Hematopoietic multipotent progenitor cell (in vitro differentiated cells): ENCODE results near the gene CD274. TPM values are rescaled to one million over a fixed set of nuclear protein-coding genes. Genes with fewer than 3 reads are reported as not detected.
"Not testable (repeated sequence)": the region's sequence is repeated elsewhere in the genome, so short reads cannot be mapped to it uniquely, and the experiment has no call there.

ENCODE experiments used
- DNase-seq, 3 donors: peaks; one replicate each; pipeline ENCODE4 v3.0.0-alpha.2; 2011 to 2015; ENCODE audit warnings: low read depth in 2 of 3, low spot score in 2 of 3
- total RNA-seq: library from RNA; depleted of rRNA; stranded (reverse); fragments of >200 nt; gene quantifications from one replicate; pipeline ENCODE4 v1.2.3, GENCODE V29; 2012

Gene CD274
- total RNA-seq, 1 donor = 0.27 TPM

DNA sequence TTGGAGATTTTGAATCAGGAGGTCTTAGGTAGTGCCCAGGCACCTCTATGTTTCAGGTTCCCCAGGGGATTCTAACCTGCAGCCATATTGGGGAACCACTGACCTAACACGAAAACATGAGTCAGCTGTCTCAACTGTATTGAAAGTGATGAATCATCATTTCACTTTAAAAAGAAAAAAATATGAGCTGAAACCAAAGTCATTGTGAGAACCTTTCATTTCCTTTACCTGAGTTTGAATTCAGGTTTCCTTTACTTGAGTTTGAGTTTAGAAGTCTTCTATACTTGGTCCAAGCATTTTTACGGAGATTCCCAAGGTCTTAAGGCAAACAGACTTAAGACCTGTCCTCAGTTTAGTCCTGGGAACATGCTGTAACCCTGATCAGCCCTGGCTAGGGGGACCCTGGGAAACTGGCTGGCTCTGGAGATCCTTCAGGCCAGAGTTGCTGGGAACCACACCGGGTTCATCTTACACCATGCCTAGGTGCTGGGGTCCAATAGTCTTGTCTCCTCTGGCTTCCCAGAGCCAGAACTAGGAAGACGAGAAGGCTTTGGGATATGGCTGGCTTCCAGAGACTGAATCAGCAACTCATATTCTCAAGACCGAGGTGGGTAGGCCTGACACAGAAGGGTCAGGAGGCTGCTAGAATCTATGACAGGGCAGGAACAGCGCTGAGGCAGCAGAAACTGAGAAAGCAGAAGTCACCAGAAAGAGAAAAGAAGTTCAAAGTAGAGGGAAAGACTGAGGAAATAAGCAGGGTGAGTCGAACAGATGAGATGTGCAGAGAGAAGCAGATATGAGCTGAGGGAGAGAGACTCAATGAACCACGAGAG is 43.6 kb downstream of the CD274 start:
- DNase-seq = peak in 2 of 3 donors; percentile 76 to 79

DNA sequence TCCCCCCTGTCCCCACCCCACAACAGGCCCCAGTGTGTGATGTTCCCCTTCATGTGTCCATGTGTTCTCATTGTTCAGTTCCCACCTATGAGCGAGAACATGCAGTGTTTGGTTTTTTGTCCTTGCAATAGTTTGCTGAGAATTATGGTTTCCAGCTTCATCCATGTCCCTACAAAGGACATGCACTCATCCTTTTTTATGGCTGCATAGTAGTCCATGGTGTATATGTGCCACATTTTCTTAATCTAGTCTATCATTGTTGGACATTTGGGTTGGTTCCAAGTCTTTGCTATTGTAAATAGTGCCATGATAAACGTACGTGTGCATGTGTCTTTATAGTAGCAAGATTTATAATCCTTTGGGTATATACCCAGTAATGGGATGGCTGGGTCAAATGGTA is 44.4 kb downstream of the CD274 start:
- DNase-seq = not testable (repeated sequence)

DNA sequence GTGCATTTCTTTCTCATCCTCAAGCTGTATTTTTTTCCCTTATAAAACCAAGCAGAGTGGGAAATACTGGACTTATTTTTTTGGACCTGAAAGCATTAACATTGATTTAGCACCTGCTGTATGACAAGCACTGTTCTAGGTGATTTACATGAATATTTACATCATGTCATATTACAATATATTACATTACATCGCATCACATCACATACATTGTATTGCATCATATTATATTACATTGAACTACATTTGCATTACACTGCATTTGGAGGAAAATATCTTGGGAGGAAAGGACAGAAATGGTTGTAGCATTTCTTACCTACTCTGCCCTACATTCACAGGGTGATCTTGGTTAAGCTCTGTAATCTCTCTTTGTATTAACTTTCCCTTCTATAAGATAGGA is 48.8 kb downstream of the CD274 start:
- DNase-seq = no peak

DNA sequence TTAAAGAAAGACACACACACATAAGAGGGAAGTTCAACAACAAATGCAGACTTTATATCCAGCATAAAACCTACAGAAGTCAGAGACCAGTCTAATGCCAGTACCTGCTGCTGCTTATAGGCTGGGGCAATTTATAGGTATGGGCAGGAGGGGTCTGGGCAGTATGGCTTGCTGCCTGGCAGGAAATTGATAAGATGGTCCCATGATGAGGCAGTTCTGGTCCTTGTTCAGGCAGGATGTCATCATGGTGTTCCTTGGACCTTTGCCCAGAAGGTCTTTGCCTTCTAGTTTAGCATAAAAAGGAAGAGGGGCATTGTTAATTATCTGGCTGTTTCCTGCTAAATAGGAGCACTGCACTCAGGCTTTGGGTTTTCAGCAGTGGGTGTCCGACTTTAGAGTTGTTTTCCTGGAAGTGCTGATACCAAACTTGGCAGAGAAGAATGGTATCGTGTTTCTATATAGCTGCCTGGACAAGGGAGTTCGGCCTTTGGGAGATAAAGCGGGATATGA is 49.6 kb downstream of the CD274 start:
- peak in 2 of 3 donors; percentile 94 to 98 for DNase-seq

DNA sequence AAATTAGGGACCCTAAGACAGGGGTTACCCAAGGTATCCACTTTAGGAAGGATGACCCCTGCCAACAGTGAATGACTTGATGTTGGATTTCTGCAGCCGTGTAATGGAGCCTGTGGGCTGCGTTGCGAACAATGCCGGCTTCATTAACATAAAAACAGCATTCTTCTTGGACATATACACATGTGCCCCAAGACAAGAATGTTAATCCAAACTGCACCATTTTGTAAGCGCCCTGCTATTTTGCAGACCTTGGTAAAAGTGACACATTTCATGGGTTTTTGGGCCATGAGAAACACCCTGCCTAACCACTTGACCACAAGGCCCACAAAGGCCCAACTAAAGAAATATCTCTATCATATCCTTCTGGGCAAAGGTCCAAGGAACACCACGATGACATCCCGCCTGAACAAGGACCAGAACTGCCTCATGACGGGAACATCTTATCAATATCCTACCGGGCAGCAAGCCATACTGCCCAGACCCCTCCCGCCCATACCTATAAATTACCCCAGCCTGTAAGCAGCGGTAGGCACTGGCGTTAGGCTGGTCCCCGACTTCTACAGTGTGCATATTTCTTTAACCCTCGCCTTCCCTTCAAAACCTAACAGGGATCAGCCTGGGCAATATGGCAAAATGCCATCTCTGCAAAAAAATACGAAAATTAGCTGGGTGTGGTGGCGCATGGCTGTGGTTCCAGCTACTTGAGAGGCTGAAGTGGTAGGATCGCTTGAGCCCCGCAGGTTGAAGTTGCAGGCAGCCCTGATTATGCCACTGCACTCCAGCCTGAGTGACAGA is 50.3 kb downstream of the CD274 start:
- peak in 2 of 3 donors; percentile 52 to 54 for DNase-seq

DNA sequence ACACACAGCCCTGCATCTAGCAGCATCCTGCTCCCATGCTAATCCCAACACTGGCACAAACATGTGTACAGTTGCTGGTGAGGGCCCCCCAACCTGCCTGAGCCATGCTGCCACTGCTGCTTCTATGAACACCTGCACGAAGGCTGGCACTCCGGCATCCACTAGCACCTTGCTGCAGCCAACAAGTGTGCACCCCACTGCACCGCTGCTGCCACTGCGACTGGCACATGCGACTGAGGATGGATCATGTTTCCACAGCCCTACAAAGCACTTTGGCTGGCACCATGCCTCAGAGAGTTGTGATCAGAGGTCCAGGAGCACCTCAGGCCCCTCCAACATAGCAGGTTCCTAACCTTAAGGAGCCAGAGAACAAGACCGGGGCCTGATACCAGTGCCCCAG is 52.2 kb downstream of the CD274 start:
- DNase-seq = no peak

DNA sequence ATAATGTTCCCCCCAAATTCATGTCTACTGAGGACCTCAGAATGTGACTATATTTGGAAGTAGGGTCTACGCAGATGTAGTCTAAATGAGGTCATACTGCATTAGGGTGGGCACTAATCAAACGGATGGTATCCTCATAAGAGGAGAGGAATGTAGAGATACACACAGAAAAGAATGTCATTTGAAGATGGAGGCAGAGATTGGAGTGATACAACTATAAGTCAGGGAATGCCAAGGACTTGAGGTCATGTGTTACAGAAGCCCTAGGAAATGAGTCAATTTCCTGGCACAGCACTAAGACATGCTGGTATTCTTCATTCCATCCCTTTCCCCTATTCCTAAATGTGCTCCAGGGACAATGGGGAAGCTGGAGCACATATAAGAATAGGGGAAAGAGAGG is 59.2 kb downstream of the CD274 start:
- DNase-seq = no peak

DNA sequence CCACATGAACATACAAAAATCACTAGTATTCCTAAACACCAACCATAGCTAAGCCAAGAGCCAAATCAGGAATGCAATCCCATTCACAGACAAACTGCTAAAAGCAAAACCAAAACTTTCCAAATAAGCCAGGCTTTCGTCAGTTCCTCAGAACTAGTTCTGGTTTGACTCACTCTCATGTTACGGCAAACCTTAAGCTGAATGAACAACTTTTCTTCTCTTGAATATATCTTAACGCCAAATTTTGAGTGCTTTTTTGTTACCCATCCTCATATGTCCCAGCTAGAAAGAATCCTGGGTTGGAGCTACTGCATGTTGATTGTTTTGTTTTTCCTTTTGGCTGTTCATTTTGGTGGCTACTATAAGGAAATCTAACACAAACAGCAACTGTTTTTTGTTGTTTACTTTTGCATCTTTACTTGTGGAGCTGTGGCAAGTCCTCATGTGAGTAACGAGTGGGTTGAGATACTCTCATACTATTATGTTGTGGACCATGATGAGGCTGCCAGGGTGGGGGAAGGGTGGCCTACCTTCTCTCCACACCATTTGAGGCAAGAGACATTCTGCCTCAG is 60.1 kb downstream of the CD274 start, which contains the start of gene PDCD1LG2:
Gene PDCD1LG2 (plus strand): TSS at position 172 of the 572 bp plus-strand sequence. CDS start 12,016 bp downstream, outside the sequence.
- DNase-seq = no peak

DNA sequence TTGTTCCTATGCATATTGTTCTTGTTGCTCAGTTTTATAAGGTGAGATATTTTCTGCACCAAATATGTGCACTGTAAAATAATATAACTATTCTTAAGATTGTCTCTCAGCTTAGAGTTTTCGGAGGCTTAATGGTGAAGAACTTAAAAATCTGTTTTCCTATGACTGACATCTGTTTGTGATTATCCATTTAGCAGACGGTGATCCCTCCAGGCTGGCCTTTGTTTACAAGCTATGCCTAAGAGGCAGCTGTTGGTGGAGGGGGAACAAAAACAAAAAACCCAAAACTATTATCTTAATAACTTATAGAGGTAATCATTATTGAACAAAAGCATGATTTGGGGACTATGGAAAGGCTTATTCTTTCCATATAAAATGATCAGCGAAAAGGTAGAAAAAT is 60.6 kb downstream of the CD274 start:
- DNase-seq = no peak

DNA sequence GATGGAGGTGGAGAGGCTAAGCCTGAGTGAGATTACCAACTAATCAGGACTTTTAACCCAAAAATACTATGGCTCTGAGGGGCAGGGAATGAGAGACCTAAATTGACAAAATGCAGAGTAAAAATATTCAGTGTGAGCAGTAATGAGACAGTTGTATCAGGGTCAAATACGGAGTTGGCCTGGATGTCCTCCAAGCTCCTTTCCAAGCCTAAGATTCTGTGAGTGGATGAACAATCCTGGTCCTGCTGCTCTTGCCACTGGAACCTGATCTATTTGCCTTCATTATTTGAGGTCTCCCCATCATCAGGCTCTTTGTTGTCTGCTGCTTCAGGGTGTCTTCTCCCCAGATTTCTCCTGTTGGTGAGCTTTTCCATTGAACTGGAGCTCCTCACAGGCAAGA is 61.1 kb downstream of the CD274 start:
- DNase-seq = no peak

DNA sequence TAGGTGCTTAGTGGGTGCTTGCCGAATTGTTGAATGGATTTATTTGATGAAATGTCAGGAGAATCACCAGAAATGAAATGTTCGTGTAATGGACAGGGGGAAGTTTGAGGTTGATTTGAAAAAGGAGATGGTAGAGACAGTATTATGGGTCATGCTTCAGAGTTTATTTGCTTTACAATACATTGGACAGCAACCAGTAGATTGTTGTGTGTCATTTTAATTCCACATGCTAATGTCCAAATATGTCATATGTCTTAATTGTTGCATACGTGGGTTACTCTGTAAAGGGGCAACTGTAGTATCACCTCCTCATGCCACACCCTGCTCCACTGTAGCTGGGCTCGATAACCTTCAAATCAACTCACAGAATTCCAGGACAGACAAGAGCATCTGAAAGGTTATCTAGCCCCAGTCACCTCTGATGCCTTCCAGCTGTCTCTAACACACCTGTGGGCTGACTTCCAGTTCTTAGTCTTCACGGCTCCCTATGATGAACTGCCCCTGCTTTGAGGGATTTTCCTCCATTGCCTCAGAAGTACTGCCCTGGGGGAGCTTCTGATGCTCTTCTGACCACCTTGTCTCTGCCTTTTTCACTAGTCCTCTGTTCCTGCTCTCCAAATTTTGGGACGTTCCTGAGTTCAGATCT is 61.7 kb downstream of the CD274 start:
- DNase-seq = no peak

DNA sequence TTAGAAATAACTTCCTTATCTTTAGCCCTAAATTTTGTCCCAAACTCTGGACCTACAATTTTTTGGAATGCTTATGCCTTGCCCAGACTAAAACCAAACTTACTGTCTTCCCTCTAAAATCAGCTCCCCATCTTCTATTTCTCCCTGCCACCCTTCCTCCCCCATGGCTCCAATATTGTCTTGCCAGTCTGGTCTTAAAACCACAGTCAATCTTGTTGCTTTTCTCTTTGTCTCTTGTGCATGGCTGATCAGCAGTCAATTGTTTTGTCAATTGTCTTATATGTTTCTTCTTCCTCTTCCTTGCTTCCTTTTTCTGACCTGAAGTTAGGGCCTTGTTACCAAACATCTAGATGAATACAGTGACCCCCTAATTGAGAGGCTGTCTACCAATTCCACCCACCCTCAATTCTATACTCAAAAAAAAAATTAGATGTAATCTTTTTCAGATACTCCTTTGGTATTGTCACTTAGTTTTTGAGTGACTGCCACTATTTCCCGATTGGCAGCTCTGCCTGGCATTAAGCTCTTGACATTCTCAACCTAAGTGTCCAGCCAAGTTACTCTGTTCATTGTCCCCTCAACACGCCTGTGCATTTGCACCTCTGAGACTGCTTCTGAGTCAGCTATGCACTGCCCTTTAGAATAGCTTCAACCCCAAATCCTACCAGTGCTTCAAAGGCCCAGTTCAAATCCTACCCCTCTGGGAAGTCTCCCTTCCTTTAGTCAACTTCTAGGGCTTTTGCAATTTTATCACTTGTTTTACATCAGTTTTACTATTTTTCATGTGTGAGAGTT is 62.5 kb downstream of the CD274 start:
- DNase-seq = no peak

DNA sequence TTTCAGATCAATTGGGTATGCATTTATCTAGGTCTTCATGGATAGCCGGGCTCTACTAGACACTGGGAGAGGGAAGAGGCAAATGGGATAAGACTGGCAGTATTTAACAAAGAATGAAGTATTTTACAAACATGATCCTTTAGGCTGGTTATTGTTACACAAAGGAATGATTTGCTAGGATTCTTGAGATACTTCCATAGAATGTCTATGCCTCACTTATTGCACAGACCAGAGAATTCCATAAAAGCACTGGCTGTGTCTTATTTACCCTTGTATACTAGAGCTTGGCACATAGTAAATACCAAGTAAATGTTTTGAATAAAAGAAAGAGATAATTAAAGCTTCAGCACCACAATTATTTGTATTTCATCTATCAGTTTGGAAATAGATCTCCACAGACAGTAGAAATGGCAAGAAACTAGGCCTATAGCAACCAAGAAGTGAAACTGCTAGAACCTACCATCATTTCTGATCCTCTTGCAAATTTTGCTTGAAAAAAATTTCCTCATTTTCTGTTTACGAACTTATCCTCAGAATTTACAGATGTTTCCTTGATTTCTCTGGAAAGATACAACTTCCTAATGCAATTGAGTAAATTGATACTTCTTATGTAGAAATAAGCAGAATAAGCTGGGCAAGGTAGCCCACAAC is 63.7 kb downstream of the CD274 start:
- DNase-seq = no peak

DNA sequence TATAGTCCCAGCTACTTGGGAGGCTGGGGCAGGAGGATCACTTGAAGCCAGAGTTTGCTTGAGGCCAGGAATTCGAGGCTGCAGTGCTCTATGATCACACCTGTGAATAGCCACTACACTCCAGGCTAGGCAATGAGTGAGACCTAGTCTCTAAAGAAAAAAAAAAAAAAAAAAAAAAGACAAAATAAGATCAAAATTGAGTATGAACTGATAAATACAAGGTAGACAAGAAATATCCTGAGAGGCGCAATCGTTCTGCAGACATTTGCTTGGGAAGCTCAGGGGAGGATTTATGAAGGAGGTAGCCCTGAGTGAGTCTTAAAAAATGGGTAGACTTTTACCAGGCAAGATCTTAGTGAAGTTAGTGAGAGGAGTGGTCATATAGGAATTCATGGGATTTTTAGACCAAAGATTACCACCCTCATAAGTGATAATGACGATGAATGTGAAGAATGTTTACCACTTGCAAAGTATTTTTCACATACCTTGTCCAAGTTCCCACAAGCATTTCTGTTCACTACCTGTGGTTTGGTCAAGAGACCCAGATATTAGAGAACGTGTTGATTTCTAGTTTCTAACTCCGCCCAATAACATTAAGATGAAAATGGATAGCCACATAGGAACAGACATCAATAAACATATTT is 64.4 kb downstream of the CD274 start:
- DNase-seq = no peak

DNA sequence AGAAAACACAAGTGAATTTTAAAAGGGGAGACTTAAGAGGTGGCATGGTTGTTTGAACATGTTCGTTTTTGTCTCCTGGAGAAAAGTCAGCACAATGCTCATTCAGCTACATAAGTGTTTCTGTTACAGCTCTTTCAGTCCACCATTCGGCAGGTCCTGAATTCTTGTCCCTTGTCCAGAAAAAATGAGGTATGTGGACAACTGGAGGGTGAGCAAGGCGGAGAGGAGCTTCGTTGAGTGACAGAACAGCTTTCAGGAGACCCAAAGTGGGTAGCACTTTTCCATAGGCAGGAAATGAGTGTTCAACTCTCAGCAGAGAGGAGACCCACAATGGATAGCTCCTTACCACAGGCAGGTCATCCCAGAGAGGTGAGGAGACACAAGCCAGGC is 64.9 kb downstream of the CD274 start:
- no peak for DNase-seq

DNA sequence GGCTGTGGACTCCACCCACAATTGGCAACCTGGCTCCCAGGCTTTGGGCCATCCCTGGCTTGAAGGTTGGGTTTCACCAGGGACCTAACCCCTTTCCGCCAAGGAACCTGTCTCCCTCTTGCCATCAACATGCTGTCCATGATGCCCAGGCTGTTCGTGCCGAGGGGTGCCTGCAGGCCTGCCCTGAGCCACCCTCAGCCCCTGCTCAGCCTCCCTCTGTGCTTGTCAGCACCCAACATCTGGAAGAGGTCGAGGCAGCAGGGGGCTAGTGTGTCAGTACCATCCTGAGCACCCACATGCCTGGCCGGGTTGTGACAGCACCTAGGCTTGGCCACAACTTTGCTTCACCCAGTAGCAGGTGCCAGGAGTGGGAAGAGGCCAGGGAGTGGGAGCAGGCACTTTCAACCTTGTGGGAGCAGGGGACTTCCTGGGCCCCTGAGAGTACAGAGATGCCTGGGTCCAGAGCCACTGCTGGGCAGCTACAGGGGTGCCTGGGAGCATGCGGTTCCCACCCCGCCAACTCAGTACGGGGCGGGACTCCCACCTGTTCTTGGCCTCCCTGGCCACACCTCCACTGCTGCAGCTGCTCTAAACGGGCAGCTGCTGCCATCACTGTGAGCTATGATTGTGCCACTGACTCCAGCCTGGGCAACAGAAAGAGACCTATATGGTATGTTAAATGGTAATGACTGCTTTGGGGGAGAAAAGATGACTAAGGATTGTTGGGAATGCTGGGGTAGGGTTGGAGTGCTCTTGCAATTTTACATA is 66.3 kb downstream of the CD274 start:
- no peak for DNase-seq

DNA sequence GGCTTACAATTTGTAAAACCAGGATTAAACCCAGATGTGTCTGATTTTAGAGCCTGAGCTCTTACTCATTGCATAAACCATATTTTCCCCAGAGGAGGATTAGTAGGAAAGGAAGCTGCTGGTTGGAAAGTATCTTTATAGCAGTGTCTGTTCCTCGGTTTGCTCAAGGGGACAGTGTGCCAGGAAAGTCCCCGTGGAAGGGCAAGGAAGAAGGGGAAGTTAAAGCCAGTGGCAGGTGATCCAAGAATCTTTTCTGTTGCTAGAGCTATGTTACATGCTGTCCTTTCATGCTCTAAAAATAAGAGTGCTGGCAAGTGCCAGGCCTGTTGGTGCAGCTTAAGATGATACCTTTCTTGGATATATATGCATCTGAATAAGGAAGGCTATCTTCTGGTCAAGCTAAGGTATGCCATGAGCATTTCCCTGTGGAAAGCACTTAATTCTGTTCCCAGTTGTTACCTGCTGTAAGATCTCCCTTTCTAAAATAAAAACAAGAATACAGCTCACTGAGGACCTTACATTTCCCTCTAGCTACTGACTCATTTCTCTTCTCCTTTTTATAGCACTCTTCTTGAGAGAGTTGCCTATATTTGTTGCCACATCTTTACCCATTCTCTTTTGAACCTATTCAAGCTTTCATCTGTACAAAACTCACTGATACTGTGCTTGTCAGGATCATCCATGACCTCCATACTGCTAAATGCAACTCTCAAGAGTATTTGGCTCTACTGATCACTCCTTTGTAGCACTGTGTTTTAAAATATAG is 68.0 kb downstream of the CD274 start:
- DNase-seq = no peak
